WTC11 (cell line): ENCODE results near the gene FGF3.

ENCODE experiments used
- CTCF ChIP-seq: fragments of 200-600 bp; IDR thresholded peaks from 2 replicates; pipeline ENCODE4 v1.8.0; 2022; ENCODE audit warnings: antibody characterized with exemption
- JUN ChIP-seq: sonication (generic); formaldehyde crosslinking; IDR thresholded peaks from 2 replicates; pipeline ENCODE4 v1.8.0; 2023; ENCODE audit warnings: mild to moderate bottlenecking, missing genetic modification reagents
- MAX ChIP-seq: sonication (generic); formaldehyde crosslinking; IDR thresholded peaks from 2 replicates; pipeline ENCODE4 v1.8.0; 2022; ENCODE audit warnings: mild to moderate bottlenecking, missing genetic modification reagents
- NR2C2 ChIP-seq: sonication (generic); formaldehyde crosslinking; IDR thresholded peaks from 2 replicates; pipeline ENCODE4 v1.8.0; 2022; ENCODE audit warnings: mild to moderate bottlenecking, missing genetic modification reagents
- ZNF263 ChIP-seq: sonication (generic); formaldehyde crosslinking; IDR thresholded peaks from 2 replicates; pipeline ENCODE4 v1.8.1; 2022; ENCODE audit warnings: low read depth, mild to moderate bottlenecking, moderate library complexity, missing genetic modification reagents

DNA sequence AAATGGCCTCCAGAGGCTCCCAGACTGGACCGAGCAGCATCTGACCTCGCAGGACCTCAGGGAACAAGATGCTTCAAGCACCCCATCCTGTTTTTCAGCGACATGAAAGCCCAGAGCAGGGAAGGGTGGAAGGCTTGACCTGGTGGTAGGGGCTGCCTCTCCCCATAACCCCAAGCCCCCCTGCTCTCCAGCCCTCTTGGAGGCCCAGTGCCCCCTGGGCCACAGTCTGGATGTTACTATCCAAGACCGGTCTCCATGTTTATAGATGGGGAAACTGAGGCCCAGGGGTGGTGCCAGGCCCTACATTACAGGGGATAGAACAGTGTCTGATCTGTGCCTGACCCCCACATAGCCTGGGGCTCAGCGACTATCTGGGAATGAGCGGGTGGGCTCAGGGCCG, 7.0 kb downstream of the FGF3 start:
- TF ChIP-seq MAX (CRISPR knock-in tag) (no peak), NR2C2 (CRISPR knock-in tag) (no peak), ZNF263 (CRISPR knock-in tag) (no peak), CTCF (no peak), JUN (CRISPR knock-in tag) (no peak)
